PC-9 (cell line): ENCODE data around the gene DPEP2NB. TPM values are rescaled to one million over a fixed set of nuclear protein-coding genes. Genes with fewer than 3 reads are reported as not detected.
"Not testable (repeated sequence)": the region's sequence is repeated elsewhere in the genome, so short reads cannot be mapped to it uniquely, and the experiment has no call there.

Source experiments
- BruUV-seq: library from RNA; stranded (reverse); fragments of 400-500 nt; replicated peaks from 2 replicates; lab custom pipeline; 2021; lab: Mats Ljungman, UMichigan
- CTCF ChIA-PET: fragments of 300-600 bp; sonication (Branson Sonifier 250); formaldehyde crosslinking; loops from one replicate; lab custom pipeline; 2022; ENCODE audit warnings: antibody characterized with exemption; lab: Charles Lee
- POLR2A ChIA-PET: fragments of 300-600 bp; sonication (Branson Sonifier 250); formaldehyde crosslinking; loops from one replicate; lab custom pipeline; 2022; ENCODE audit warnings: antibody characterized with exemption; ENCODE audit not compliant: unreplicated experiment; lab: Charles Lee
- DNase-seq, 2 experiments: peaks; one replicate each; pipeline versions ENCODE4 v3.0.0 to v3.0.0-alpha.2; 2015 to 2022; ENCODE audit warnings: mixed read lengths in 1 of 2
- H2AFZ ChIP-seq: fragments of 200-600 bp; sonication (generic); 2 replicates; pipeline ENCODE4 v1.8.1; 2017; ENCODE audit warnings: antibody characterized with exemption
- H3F3A ChIP-seq: fragments of 200-600 bp; sonication (generic); 2 replicates; pipeline ENCODE4 v1.8.1; 2017; ENCODE audit warnings: antibody characterized with exemption, mild to moderate bottlenecking, low read depth; ENCODE audit not compliant: insufficient read depth
- H3K27ac ChIP-seq: fragments of 200-600 bp; sonication (generic); 2 replicates; pipeline ENCODE4 v1.6.1; 2016; ENCODE audit warnings: mixed run types
- H3K27me3 ChIP-seq: fragments of 200-600 bp; sonication (generic); 2 replicates; pipeline ENCODE4 v1.6.1; 2016; ENCODE audit warnings: low read depth, mixed run types; ENCODE audit not compliant: insufficient read depth
- H3K36me3 ChIP-seq: fragments of 200-600 bp; sonication (generic); 2 replicates; pipeline ENCODE4 v1.6.1; 2016; ENCODE audit warnings: low read depth, mixed run types
- H3K4me1 ChIP-seq: fragments of 200-600 bp; sonication (generic); replicated peaks from 2 replicates; pipeline ENCODE4 v1.6.1; 2016; ENCODE audit warnings: mixed run types; ENCODE audit not compliant: insufficient read depth
- H3K4me2 ChIP-seq: fragments of 200-600 bp; sonication (generic); 2 replicates; pipeline ENCODE4 v1.6.1; 2017; ENCODE audit warnings: mixed run types
- H3K4me3 ChIP-seq: fragments of 200-600 bp; sonication (generic); 2 replicates; pipeline ENCODE4 v1.6.1; 2016; ENCODE audit warnings: mixed run types
- H3K79me2 ChIP-seq: fragments of 200-600 bp; sonication (generic); 2 replicates; pipeline ENCODE4 v1.6.1; 2017; ENCODE audit warnings: low read depth, mixed run types
- H3K9me2 ChIP-seq: fragments of 200-600 bp; sonication (generic); 2 replicates; pipeline ENCODE4 v1.8.1; 2017; ENCODE audit warnings: mild to moderate bottlenecking; ENCODE audit not compliant: insufficient read depth
- H3K9me3 ChIP-seq: fragments of 200-600 bp; sonication (generic); 2 replicates; pipeline ENCODE4 v1.8.1; 2016; ENCODE audit warnings: low read depth; ENCODE audit not compliant: insufficient read depth
- H4K20me1 ChIP-seq: fragments of 200-600 bp; sonication (generic); 2 replicates; pipeline ENCODE4 v1.8.1; 2017; ENCODE audit not compliant: insufficient read depth
- EZH2 ChIP-seq: fragments of 200-600 bp; sonication (generic); IDR thresholded peaks from 2 replicates; pipeline ENCODE4 v1.8.0; 2017; ENCODE audit warnings: antibody characterized with exemption, low read depth
- intact Hi-C: fragments of 100-400 bp; cut with micrococcal nuclease; formaldehyde crosslinking; loops from one replicate; pipeline ENCODE4 v1.10.0; 2022; ENCODE audit not compliant: unreplicated experiment
- total RNA-seq: library from RNA; stranded (reverse); gene quantifications from 2 replicates; pipeline ENCODE4 v1.2.3, GENCODE V29; 2021
- TF ChIP-seq, protein P1 (sequence below): fragments of 200-600 bp; sonication (generic); conservative IDR thresholded peaks from 2 replicates; pipeline ENCODE4 v1.6.1; 2017; ENCODE audit warnings: mixed run types, antibody characterized with exemption, mild to moderate bottlenecking, moderate library complexity

DPEP2NB gene
- total RNA-seq, 1 experiment from 2014 or later: not detected

- TF ChIP-seq, protein P1, sequence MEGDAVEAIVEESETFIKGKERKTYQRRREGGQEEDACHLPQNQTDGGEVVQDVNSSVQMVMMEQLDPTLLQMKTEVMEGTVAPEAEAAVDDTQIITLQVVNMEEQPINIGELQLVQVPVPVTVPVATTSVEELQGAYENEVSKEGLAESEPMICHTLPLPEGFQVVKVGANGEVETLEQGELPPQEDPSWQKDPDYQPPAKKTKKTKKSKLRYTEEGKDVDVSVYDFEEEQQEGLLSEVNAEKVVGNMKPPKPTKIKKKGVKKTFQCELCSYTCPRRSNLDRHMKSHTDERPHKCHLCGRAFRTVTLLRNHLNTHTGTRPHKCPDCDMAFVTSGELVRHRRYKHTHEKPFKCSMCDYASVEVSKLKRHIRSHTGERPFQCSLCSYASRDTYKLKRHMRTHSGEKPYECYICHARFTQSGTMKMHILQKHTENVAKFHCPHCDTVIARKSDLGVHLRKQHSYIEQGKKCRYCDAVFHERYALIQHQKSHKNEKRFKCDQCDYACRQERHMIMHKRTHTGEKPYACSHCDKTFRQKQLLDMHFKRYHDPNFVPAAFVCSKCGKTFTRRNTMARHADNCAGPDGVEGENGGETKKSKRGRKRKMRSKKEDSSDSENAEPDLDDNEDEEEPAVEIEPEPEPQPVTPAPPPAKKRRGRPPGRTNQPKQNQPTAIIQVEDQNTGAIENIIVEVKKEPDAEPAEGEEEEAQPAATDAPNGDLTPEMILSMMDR: no peak
- no peak for TF ChIP-seq EZH2
- Histone ChIP-seq H3K9me2 (no peaks in the 10 kb centered on the region), H3K4me1 (peaks cover 20% of the 10 kb centered on the region), H3K4me2 (no peak overlapping the region), H2AFZ (no peak overlapping the region), H3K27ac (no peak overlapping the region), H3F3A (peaks cover 20% of the 10 kb centered on the region), H3K36me3 (no peaks in the 10 kb centered on the region), H3K9me3 (no peaks in the 10 kb centered on the region), H3K79me2 (no peaks in the 10 kb centered on the region), H3K27me3 (no peaks in the 10 kb centered on the region), H3K4me3 (no peak overlapping the region), H4K20me1 (no peaks in the 10 kb centered on the region)
- POLR2A ChIA-PET: interaction anchor here (0.7 kb wide), 1 partner anchor 980 kb away, joined by 3 read pairs; no protein-coding TSS in a partner anchor
- intact Hi-C loops: no loop called here
- BruUV-seq: no TSS peak
- CTCF ChIA-PET: interaction anchor here (0.6 kb wide), 1 partner anchor 9 kb away, joined by 5 read pairs; no protein-coding TSS in a partner anchor
- no peak for DNase-seq
Observed at GRCh38 chr16:68003031-68003430, 12.7 kb downstream of the DPEP2NB start.

DNA sequence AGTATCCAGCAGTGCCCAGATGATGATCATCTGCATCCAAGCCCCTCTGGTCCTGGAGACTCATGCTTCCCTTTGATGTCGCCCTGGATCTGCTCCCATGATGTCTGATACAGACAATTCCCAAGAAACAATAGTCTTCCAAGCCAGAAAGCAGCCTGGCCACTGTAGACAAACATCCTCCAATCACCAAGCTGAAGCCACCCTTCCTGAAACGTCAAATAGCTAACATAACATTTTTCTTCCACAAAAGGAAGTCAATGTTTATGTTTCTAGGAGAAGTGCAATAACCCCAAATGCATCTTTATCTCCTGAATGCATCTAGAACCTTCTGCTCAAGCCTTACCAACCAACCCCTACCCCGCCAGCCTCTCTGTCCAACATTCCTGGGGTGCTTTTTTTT is 15.3 kb downstream of the DPEP2NB start:
- Histone ChIP-seq H3K9me2 (no peaks in the 10 kb centered on the region), H3K4me2 (no peak overlapping the region), H2AFZ (no peak overlapping the region), H3K79me2 (no peaks in the 10 kb centered on the region), H3K27ac (no peak overlapping the region), H4K20me1 (no peaks in the 10 kb centered on the region), H3F3A (peaks cover 10% of the 10 kb centered on the region), H3K27me3 (no peaks in the 10 kb centered on the region), H3K4me1 (peaks cover 8% of the 10 kb centered on the region), H3K9me3 (no peaks in the 10 kb centered on the region), H3K36me3 (no peaks in the 10 kb centered on the region), H3K4me3 (no peak overlapping the region)
- POLR2A ChIA-PET: no interaction called here
- TF ChIP-seq, protein P1: no peak
- TF ChIP-seq EZH2: no peak
- CTCF ChIA-PET: no interaction called here
- intact Hi-C loops: no loop called here
- BruUV-seq: no TSS peak
- DNase-seq: no peak

GRCh38 chr16:67999985-68000384 is 15.7 kb downstream of the DPEP2NB start:
- Histone ChIP-seq H3K4me1 (peaks cover 4% of the 10 kb centered on the region), H3F3A (peaks cover 5% of the 10 kb centered on the region; the same call in 1 of the 2 replicates), H3K9me2 (no peaks in the 10 kb centered on the region), H3K27ac (no peak overlapping the region), H3K36me3 (no peaks in the 10 kb centered on the region), H3K9me3 (no peaks in the 10 kb centered on the region), H4K20me1 (no peaks in the 10 kb centered on the region), H3K27me3 (no peaks in the 10 kb centered on the region), H3K79me2 (no peaks in the 10 kb centered on the region), H3K4me2 (no peak overlapping the region), H3K4me3 (no peak overlapping the region), H2AFZ (no peak overlapping the region)
- intact Hi-C loops: no loop called here
- no peak for DNase-seq
- BruUV-seq: no TSS peak
- POLR2A ChIA-PET: no interaction called here
- TF ChIP-seq EZH2: no peak
- TF ChIP-seq, protein P1: no peak
- CTCF ChIA-PET: no interaction called here

DNA sequence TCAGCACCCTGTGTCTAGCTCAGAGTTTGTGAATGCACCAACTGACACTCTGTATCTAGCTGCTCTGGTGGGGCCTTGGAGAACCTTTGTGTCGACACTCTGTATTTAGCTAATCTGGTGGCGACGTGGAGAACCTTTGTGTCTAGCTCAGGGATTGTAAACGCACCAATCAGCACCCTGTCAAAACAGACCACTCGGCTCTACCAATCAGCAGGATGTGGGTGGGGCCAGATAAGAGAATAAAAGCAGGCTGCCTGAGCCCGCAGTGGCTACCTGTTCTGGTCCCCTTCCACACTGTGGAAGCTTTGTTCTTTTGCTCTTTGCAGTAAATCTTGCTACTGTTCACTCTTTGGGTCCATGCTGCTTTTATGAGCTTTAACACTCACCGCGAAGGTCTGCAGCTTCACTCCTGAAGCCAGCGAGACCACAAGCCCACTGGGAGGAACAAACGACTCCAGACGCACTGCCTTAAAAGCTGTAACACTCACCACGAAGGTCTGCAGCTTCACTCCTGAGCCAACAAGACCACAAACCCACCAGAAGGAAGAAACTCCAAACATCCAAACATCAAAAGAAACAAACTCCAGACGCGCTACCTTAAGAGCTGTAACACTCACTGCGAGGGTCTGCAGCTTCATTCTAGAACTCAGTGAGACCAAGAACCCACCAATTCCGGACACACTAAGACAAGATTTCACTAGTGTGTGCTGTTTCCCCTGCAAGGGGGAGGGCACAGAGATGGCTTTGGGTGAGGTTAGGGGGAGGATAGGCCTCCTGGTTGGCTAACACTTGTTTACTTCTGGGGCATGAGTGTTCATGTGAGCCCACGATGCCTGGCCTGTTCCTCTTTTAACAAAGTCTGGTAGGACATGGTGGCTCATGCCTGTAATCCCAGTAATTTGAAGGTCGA is 16.7 kb downstream of the DPEP2NB start, which contains the start of gene DPEP2:
DPEP2 (minus strand) TSS at position 706 of the 910 bp plus-strand sequence. CDS start 6,272 bp downstream, outside the sequence.
- CTCF ChIA-PET: interaction anchor here (1.1 kb wide), 1 partner anchor 339 kb away, joined by 3 read pairs; the partner anchor contains the start of gene ACD

DNA sequence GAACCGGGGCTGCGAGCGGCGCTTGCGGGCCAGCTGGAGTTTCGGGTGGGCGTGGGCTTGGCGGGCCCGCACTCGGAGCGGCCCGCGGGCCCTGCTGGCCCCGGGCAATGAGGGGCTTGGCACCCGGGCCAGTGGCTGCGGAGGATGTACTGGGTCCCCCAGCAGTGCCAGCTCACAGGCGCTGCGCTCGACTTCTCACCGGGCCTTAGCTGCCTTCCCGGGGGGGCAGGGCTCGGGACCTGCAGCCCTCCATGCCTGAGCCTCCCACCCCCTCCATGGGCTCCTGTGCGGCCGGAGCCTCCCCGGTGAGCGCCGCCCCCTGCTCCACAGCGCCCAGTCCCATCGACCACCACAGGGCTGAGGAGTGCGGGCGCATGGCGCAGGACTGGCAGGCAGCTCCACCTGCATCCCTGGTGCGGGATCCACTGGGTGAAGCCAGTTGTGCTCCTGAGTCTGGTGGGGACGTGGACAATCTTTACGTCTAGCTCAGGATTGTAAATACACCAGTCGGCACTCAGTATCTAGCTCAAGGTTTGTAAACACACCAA is 17.4 kb downstream of the DPEP2NB start:
- H3K27me3 ChIP-seq, H3F3A ChIP-seq, intact Hi-C loops, H3K4me3 ChIP-seq, H3K4me2 ChIP-seq, H3K9me3 ChIP-seq, POLR2A ChIA-PET, H3K36me3 ChIP-seq, H2AFZ ChIP-seq, H3K9me2 ChIP-seq, DNase-seq, H3K79me2 ChIP-seq, H3K27ac ChIP-seq, BruUV-seq, H3K4me1 ChIP-seq, H4K20me1 ChIP-seq: not testable (repeated sequence)
- CTCF ChIA-PET: interaction anchor here (1.1 kb wide), 1 partner anchor 338 kb away, joined by 3 read pairs; the partner anchor contains the start of gene ACD

More for the DNA sequence above, 16.7 kb downstream of the DPEP2NB start, which contains the start of gene DPEP2:
- DNase-seq, H3K4me2 ChIP-seq, POLR2A ChIA-PET, H3K4me3 ChIP-seq, H3K9me3 ChIP-seq, H3K27ac ChIP-seq, H3F3A ChIP-seq, H3K27me3 ChIP-seq, intact Hi-C loops, H3K4me1 ChIP-seq, H2AFZ ChIP-seq, H3K9me2 ChIP-seq, H3K79me2 ChIP-seq, H3K36me3 ChIP-seq, H4K20me1 ChIP-seq: not testable (repeated sequence)
- TSS peak; percentile 42 for BruUV-seq
